Uterus (tissue), 4 donors: Measurements from ENCODE around the gene TAF8. TPM values are rescaled to one million over a fixed set of nuclear protein-coding genes. Genes with fewer than 3 reads are reported as not detected.

Source experiments
- DNase-seq, 2 donors: peaks; one replicate each; pipeline ENCODE4 v3.0.0-alpha.2; 2019 to 2020
- H3K27ac ChIP-seq, 2 donors: fragments of 200-600 bp; sonication (generic); 1 replicate in 1 of 2; 2 replicates in 1 of 2; pipeline ENCODE4 v1.5.1; 2016 to 2018
- H3K27me3 ChIP-seq, 2 donors: fragments of 200-600 bp; sonication (generic); one replicate each; pipeline ENCODE4 v1.5.1; 2018 to 2019; ENCODE audit warnings: control low read depth in 1 of 2
- H3K36me3 ChIP-seq, 2 donors: fragments of 200-600 bp; sonication (generic); one replicate each; pipeline ENCODE4 v1.5.1; 2019; ENCODE audit warnings: control low read depth in 1 of 2
- H3K4me1 ChIP-seq, 2 donors: fragments of 200-600 bp; sonication (generic); one replicate each; pipeline ENCODE4 v1.5.1; 2018 to 2019; ENCODE audit warnings: control low read depth in 1 of 2
- H3K4me3 ChIP-seq, 2 donors: fragments of 200-600 bp; sonication (generic); 1 replicate in 1 of 2; 2 replicates in 1 of 2; pipeline ENCODE4 v1.5.1; 2018 to 2019; ENCODE audit warnings: mild to moderate bottlenecking in 1 of 2
- H3K9me3 ChIP-seq, 2 donors: fragments of 200-600 bp; sonication (generic); one replicate each; pipeline ENCODE4 v1.5.1; 2019; ENCODE audit warnings: control low read depth in 1 of 2
- POLR2A ChIP-seq, 2 donors: fragments of 450-650 bp; IDR thresholded peaks; one replicate each; pipeline ENCODE4 v1.6.1; 2016; ENCODE audit warnings: antibody characterized with exemption in 2 of 2, mild to moderate bottlenecking in 1 of 2, moderate library complexity in 1 of 2
- intact Hi-C: fragments of 100-400 bp; cut with DNase I; formaldehyde crosslinking; loops from one replicate; pipeline ENCODE4 v1.15.1; 2023; ENCODE audit warnings: low total_unique reads
- total RNA-seq, 4 donors: library from RNA; depleted of rRNA in 3 of 4; stranded (reverse); fragments of >200 nt in 3 of 4; gene quantifications; one replicate each; pipeline versions ENCODE4 v1.1.0 to v1.2.4, GENCODE V29; 2014 to 2023
- TF ChIP-seq, protein P1 (sequence below), 4 experiments: fragments of 200-600 bp in 2 of 4; fragments of 450-650 bp in 2 of 4; sonication (generic) in 2 of 4; IDR thresholded peaks; one replicate each; pipeline ENCODE4 v1.5.1; 2016 to 2019; ENCODE audit warnings: antibody characterized with exemption in 4 of 4, mild to moderate bottlenecking in 2 of 4, moderate library complexity in 1 of 4
- donor health status: DM: yes; HTN: yes; CAD: no.

The TAF8 gene
- total RNA-seq, 4 donors from 2014 or later: 16.0 to 45.6 (median 37.5) TPM

DNA sequence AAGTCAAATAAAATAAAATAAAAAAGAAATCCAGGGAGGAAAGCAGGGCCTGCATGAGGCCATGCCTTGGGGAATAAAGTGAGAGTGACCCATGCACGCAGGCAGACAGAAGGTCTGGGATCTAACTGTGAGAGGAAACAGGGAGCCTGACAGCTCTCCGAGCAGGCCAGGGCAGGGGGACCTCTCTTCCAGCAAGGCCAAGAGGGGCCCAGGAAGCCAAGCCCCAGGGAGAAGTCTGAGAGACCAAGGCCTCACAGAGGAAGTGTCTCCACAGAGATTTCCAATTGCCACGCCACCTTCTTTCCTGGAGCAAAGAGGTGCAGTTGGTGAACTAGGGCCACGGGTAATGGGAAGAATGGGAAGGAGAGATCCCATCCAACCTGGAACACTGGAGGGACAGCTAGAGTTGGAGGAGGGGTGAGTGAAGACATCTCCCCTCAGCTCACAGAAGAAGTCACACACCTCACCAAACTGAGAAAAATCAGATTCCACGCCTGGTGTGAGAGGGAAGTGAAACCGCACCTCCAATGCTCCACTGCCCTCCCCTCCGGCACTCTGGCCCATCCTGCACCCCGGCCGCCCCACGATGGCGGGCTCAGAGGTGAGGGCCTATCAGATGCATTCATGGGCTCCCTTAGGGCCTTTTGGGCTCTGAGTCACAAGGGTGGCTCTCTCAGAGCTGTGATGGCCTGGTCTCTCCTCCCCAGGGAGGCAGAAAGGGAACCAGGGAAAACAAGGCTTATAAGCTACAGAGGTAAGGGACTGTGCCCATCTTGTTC, 25.1 kb upstream of the TAF8 start:
- intact Hi-C loops: no loop called here
- Histone ChIP-seq H3K27ac (no peak overlapping the region), H3K36me3 (no peaks in the 10 kb centered on the region), H3K27me3 (no peaks in the 10 kb centered on the region), H3K4me3 (no peak overlapping the region), H3K9me3 (no peaks in the 10 kb centered on the region), H3K4me1 (peaks cover 0 to 5% of the 10 kb centered on the region in 2 donors)
- no peak for TF ChIP-seq POLR2A (IDR thresholded peaks at IDR 0.05)
- TF ChIP-seq, protein P1, sequence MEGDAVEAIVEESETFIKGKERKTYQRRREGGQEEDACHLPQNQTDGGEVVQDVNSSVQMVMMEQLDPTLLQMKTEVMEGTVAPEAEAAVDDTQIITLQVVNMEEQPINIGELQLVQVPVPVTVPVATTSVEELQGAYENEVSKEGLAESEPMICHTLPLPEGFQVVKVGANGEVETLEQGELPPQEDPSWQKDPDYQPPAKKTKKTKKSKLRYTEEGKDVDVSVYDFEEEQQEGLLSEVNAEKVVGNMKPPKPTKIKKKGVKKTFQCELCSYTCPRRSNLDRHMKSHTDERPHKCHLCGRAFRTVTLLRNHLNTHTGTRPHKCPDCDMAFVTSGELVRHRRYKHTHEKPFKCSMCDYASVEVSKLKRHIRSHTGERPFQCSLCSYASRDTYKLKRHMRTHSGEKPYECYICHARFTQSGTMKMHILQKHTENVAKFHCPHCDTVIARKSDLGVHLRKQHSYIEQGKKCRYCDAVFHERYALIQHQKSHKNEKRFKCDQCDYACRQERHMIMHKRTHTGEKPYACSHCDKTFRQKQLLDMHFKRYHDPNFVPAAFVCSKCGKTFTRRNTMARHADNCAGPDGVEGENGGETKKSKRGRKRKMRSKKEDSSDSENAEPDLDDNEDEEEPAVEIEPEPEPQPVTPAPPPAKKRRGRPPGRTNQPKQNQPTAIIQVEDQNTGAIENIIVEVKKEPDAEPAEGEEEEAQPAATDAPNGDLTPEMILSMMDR (IDR thresholded peaks at IDR 0.05): no peak
- no peak for DNase-seq

DNA sequence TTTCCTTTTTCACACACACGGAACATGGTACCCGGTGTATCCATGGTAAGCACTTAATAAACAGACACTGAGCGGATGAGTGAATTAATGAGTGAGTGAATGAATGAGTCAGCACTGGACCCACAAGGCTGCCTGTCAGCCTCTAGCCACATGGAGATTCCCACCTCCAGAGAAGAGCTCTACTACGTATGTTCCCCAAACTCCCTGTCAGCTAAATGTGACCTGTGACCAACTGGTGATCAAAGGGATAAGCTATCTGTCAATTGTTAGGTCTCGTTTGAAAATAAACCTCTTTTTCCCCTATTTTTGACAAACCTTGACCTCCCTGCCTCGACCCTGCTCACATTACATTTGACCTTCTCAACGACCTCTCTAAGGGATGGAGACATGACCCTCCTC, 24.5 kb upstream of the TAF8 start:
- DNase-seq: no peak
- Histone ChIP-seq H3K27me3 (no peaks in the 10 kb centered on the region), H3K9me3 (no peaks in the 10 kb centered on the region), H3K4me3 (no peak overlapping the region), H3K36me3 (no peaks in the 10 kb centered on the region), H3K27ac (no peak overlapping the region), H3K4me1 (peaks cover 0 to 5% of the 10 kb centered on the region in 2 donors)
- TF ChIP-seq, protein P1 (IDR thresholded peaks at IDR 0.05): no peak
- no peak for TF ChIP-seq POLR2A (IDR thresholded peaks at IDR 0.05)
- intact Hi-C loops: no loop called here

DNA sequence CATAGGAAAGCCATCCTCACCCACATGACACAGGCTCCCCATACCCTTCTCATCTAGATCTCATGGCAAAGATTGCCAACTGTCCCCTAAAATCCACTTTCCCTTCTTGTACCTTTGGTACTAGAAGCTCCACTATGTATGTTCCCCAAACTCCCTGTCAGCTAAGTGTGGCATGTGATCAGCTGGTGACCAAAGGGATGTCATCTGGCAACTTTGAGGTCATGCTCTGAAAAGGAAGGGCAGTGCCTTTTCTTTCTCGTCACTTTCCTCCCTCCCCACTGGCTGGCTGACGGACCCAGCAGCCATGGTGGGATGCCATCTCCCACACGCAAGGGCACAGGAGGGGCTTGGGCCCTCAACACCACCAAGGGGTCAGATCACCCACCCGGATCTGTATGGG, 23.8 kb upstream of the TAF8 start:
- Histone ChIP-seq H3K4me3 (no peak overlapping the region), H3K27me3 (no peaks in the 10 kb centered on the region), H3K9me3 (no peaks in the 10 kb centered on the region), H3K27ac (no peak overlapping the region), H3K4me1 (peaks cover 0 to 5% of the 10 kb centered on the region in 2 donors), H3K36me3 (no peaks in the 10 kb centered on the region)
- no peak for DNase-seq
- TF ChIP-seq, protein P1 (IDR thresholded peaks at IDR 0.05): no peak
- TF ChIP-seq POLR2A (IDR thresholded peaks at IDR 0.05): no peak
- intact Hi-C loops: no loop called here

DNA sequence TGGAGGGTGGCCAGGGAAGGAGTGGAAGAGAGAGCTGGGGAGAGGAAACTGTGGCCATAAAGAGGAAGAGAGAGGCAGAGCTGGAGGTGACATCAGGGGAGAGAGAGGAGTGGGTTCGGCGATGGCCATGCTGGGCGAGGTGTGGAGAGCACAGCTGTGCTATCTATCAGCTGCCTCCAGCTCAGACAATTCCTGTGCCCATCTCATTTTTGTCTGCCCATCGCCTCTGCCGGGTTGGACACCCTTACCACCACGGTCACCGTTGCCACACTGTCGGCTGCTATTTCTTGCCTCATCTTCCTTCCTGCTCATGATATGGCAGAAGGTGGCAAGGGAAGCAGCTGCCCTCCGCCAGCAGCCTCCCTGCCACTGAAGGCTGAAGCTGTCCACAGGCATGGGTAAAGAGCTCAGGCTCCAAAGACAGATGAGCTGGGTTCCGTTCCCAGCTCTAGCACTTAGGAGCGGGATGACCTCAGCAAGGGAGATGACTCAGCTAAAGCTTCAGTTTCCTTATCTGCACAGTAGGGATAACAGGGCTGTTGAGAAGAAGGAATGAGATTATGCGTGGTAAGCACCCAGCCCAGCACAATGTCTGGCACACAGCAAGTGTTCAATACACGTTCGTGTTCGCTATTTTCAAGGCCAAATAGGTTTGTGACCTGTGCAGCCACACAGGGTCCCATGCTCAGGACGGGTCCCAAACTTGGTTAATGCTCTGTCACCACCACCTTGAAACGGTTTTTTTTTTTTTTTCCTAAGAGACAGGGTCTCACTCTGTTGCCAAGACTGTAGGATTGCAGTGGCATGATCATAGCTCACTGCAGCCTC, 21.9 kb upstream of the TAF8 start:
- Histone ChIP-seq H3K27me3 (no peaks in the 10 kb centered on the region), H3K4me1 (no peaks in the 10 kb centered on the region), H3K9me3 (no peaks in the 10 kb centered on the region), H3K36me3 (no peaks in the 10 kb centered on the region), H3K27ac (no peak overlapping the region), H3K4me3 (no peak overlapping the region)
- intact Hi-C loops: no loop called here
- TF ChIP-seq, protein P1 (IDR thresholded peaks at IDR 0.05): no peak
- DNase-seq: no peak
